ENCODE measurements around the gene TAPBPL. TPM values are rescaled to one million over a fixed set of nuclear protein-coding genes. Genes with fewer than 3 reads are reported as not detected.

TAPBPL gene, protein sequence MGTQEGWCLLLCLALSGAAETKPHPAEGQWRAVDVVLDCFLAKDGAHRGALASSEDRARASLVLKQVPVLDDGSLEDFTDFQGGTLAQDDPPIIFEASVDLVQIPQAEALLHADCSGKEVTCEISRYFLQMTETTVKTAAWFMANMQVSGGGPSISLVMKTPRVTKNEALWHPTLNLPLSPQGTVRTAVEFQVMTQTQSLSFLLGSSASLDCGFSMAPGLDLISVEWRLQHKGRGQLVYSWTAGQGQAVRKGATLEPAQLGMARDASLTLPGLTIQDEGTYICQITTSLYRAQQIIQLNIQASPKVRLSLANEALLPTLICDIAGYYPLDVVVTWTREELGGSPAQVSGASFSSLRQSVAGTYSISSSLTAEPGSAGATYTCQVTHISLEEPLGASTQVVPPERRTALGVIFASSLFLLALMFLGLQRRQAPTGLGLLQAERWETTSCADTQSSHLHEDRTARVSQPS
- total RNA-seq = 31.9 and 33.0 TPM in 2 replicates

DNA sequence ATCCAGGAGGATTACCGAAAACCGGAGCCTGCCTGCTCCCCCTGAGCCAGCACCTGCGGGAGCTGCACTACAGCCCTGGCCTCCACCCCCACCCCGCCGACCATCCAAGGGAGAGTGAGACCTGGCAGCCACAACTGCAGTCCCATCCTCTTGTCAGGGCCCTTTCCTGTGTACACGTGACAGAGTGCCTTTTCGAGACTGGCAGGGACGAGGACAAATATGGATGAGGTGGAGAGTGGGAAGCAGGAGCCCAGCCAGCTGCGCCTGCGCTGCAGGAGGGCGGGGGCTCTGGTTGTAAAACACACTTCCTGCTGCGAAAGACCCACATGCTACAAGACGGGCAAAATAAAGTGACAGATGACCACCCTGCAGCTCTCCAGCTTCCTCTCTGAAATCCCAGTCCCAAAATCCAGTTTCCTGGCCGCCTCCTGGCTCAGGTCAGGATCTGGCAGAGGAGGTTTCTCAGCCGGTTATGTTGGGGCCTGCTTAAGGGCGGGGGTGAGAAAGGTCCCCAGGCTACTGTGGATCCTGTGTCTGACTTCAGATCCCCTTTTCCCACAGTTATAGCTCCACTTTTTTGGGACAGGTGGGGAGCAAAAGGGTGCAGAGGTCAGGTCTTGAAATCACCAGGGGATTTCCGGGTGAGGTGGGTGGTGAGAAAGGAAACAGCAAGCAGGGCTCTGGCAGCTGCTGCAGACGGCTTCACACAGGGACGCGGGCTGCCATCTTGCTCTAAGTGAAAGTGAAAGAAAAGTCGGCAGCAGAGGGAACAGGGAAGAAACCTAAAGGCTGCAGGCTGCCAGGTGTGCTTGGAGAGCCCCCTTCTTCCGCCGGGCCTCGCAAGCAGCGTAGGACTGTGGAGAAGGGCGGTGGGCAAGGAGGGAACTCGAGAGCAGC lies at the start of gene TAPBPL:
Gene TAPBPL (plus strand): TSS at position 695 of the 897 bp plus-strand sequence. CDS start 207 bp downstream, outside the sequence.
- peaks cover 66% of the 10 kb centered on the region for H3K36me3 Mint-ChIP-seq (ENCODE audit: low read depth)
- peak; percentile 94 for DNase-seq
- H3K27ac Mint-ChIP-seq = peak within 1 kb of the TSS; percentile 97
- intact Hi-C loops (cut with micrococcal nuclease) = loop anchor here (1.0 to 5.0 kb wide), 4 partner anchors 7 to 501 kb away; partner anchors contain the start of genes CD27 and PTPN6
- no peaks in the 10 kb centered on the region for H3K9me3 Mint-ChIP-seq
- H3K4me1 Mint-ChIP-seq = peaks cover 66% of the 10 kb centered on the region
- no peaks in the 10 kb centered on the region for H3K27me3 Mint-ChIP-seq
- H3K4me3 Mint-ChIP-seq = peak within 1 kb of the TSS; percentile 97

DNA sequence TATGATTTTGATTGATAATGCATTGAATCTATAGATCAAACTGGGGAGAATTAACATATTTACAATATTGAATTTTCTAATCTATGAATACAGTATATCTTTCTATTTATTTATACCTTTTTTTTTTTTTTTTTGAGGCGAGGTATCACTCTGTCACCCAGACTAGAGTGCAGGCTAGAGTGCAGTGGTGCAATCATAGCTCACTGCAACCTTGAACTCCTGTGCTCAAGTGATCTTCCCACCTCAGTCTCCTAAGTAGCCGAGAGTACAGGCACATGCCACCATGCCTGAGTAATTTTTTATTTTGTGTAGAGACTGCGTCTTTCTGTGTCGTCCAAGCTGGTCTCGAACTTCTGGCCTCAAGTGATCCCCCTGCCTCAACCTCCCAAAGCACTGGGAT lies 47.5 kb upstream of the TAPBPL start:
- no peak overlapping the region for H3K4me3 Mint-ChIP-seq
- no peaks in the 10 kb centered on the region for H3K9me3 Mint-ChIP-seq
- H3K4me1 Mint-ChIP-seq = no peaks in the 10 kb centered on the region
- no peak overlapping the region for H3K27ac Mint-ChIP-seq
- DNase-seq = no peak
- H3K27me3 Mint-ChIP-seq = peaks cover 16% of the 10 kb centered on the region
- H3K36me3 Mint-ChIP-seq (ENCODE audit: low read depth) = no peaks in the 10 kb centered on the region
- intact Hi-C loops (cut with micrococcal nuclease) = no loop called here

DNA sequence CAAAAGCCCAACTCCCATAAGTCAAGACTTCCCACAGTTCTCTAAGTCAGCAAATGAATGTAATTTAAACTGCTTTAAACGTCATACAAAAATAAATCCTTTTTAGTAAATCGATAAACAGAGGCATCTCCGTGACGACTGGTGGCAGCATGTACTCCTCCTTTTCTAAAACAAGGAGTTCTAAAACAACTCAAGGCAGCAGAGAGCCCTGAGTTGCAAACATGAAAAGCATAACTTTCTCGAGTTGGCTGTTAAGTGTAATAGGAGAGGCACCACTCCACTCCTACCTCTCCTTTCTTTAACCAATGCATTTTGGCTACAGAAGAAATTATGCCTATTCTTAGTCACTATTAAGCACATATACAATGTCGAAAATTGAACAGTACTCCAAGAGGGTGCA lies 45.9 kb upstream of the TAPBPL start:
- no peaks in the 10 kb centered on the region for H3K9me3 Mint-ChIP-seq
- intact Hi-C loops (cut with micrococcal nuclease) = no loop called here
- peaks cover 17% of the 10 kb centered on the region for H3K27me3 Mint-ChIP-seq
- H3K36me3 Mint-ChIP-seq (ENCODE audit: low read depth) = no peaks in the 10 kb centered on the region
- H3K4me3 Mint-ChIP-seq = no peak overlapping the region
- no peak overlapping the region for H3K27ac Mint-ChIP-seq
- no peak for DNase-seq
- H3K4me1 Mint-ChIP-seq = no peaks in the 10 kb centered on the region

DNA sequence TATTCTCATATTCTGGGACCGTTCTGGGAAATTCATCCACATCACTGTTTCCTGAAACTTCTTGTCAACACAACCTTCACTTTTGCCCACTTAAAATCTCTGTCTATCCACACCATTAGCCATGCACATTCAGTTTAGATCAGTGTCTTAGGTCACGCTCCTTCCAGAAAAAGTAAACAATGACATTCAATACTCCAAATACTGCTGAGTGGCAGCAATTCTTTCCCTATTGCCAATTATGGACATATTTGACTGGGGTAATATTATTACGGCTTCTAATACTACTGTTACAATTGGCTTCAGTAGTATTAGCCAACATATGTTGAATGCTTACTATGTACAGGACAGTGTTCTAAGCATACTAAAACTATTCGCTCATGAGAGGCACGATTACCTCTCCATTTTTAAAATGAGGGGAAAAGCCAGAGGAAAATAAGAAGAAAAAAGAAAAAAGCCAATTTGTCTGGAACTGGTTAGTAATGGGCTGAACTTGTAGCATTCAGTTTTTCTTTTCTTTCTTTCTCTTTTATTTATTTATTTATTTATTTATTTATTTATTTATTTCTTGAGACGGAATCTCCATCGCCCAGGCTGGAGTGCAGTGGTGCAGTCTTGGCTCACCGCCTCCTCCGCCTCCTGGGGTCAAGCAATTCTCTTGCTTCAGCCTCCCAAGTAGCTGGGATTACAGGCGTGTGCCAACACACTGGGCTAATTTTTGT lies 44.4 kb upstream of the TAPBPL start:
- Mint-ChIP-seq H3K4me3 (no peak overlapping the region), H3K9me3 (no peaks in the 10 kb centered on the region), H3K27ac (no peak overlapping the region), H3K36me3 (ENCODE audit: low read depth) (no peaks in the 10 kb centered on the region), H3K27me3 (peaks cover 19% of the 10 kb centered on the region), H3K4me1 (no peaks in the 10 kb centered on the region)
- intact Hi-C loops (cut with micrococcal nuclease) = no loop called here
- no peak for DNase-seq

DNA sequence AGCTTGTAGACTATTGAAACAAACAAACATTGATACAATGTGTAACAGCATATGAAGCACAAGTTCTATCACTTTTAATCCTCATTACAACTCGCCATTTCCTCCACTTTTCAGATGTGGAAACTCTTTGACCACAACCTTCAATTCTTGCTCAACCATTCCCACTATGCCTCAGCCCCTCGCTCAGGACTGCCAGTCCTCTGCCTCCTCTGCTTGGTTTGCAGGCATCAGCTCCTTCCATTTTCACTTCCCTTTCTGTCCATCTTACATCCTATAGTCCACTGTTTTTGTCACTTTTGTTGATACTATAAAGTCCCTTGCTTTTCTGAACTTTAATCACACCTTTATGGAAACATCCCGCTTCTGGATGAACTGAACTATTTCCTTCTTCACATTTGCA lies 35.2 kb upstream of the TAPBPL start:
- no peak for DNase-seq
- Mint-ChIP-seq H3K4me3 (no peak overlapping the region), H3K4me1 (peaks cover 18% of the 10 kb centered on the region), H3K9me3 (peaks cover 4% of the 10 kb centered on the region), H3K27me3 (peaks cover 2% of the 10 kb centered on the region), H3K36me3 (ENCODE audit: low read depth) (no peaks in the 10 kb centered on the region), H3K27ac (peak overlapping the region; percentile 31)
- intact Hi-C loops (cut with micrococcal nuclease) = no loop called here

DNA sequence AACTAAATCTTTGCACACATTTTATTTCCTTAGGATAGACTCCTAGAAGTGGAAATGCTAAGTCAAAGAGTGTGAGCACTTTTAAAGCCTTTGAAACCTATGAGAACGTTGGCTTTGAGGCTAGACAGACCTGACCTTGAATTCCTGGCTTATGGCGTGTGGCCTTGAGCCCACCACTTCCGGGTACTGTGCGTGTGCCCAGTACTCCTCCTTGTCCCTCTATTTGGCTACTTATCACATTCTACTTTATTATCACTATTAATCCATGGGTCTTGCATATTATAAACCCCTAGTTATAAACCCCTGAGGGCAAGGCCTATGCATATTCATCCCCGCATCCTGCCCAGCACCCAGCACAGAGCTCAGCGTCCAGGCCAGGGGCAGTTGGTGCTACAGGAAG lies 33.0 kb upstream of the TAPBPL start:
- intact Hi-C loops (cut with micrococcal nuclease) = no loop called here
- Mint-ChIP-seq H3K9me3 (peaks cover 4% of the 10 kb centered on the region), H3K4me1 (peaks cover 24% of the 10 kb centered on the region), H3K36me3 (ENCODE audit: low read depth) (no peaks in the 10 kb centered on the region), H3K27me3 (no peaks in the 10 kb centered on the region), H3K27ac (no peak overlapping the region), H3K4me3 (no peak overlapping the region)
- DNase-seq = no peak

DNA sequence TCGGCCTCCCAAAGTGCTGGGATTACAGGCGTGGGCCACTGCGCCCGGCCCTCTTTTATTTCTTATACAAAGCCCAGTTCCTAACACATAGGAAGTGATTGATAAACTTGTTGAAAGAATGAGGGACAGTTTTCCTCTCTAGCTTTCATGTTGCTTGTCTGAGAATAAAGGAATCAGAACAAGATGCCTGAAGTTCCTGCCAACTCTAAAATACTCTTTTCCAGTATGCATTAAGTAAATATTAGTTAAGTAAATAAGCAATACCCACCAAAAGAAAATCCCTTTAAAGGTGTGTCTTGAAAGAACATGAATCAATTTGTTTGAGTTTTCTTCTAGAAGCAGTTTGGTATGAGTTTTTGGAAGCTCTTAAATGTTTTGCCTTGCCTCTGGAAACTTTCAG lies 31.5 kb upstream of the TAPBPL start:
- H3K4me3 Mint-ChIP-seq = no peak overlapping the region
- peaks cover 4% of the 10 kb centered on the region for H3K9me3 Mint-ChIP-seq
- no peak for DNase-seq
- H3K27me3 Mint-ChIP-seq = no peaks in the 10 kb centered on the region
- intact Hi-C loops (cut with micrococcal nuclease) = no loop called here
- H3K4me1 Mint-ChIP-seq = peaks cover 25% of the 10 kb centered on the region
- no peak overlapping the region for H3K27ac Mint-ChIP-seq
- no peaks in the 10 kb centered on the region for H3K36me3 Mint-ChIP-seq (ENCODE audit: low read depth)

DNA sequence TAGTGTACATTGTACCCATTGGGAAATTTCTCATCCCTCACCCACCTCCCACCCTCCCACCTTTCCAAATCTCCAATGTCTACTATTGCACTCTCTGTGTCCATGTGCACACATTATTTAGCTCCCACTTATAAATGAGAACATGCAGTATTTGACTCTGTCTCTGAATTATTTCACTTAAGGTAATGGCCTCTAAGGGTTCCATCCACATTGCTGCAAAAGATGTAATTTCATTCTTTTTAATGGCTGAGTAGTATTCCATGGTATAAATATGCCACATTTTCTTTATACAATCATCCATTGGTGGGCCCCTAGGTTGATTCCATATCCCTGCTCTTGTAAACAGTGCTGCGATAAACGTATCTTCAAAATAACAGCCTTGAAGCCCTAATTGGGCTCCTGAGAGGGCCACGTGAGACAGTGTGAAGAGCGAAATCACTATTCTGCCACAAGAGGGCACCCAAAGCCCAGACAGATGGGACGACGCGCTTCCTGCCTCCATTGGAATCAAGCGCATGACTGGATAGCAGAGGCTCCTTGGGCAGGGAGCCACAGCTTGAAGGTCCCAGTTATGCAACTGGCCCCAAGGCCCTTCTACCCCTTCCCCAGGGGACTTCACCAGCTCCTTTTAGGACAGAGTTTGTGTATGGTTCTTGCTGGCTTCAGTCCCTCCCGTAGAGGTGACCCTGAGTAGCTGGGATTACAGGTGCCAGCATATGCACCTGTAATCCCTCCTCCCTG lies 28.4 kb upstream of the TAPBPL start:
- Mint-ChIP-seq H3K9me3 (no peaks in the 10 kb centered on the region), H3K4me1 (peaks cover 40% of the 10 kb centered on the region), H3K36me3 (ENCODE audit: low read depth) (no peaks in the 10 kb centered on the region), H3K4me3 (peak overlapping the region; percentile 17), H3K27ac (peak overlapping the region; percentile 84), H3K27me3 (no peaks in the 10 kb centered on the region)
- intact Hi-C loops (cut with micrococcal nuclease) = loop anchor here (1.0 kb wide), 6 partner anchors 42 to 133 kb away; partner anchors contain the start of genes GAPDH, IFFO1, MRPL51 and VAMP1
- peak; percentile 93 for DNase-seq

DNA sequence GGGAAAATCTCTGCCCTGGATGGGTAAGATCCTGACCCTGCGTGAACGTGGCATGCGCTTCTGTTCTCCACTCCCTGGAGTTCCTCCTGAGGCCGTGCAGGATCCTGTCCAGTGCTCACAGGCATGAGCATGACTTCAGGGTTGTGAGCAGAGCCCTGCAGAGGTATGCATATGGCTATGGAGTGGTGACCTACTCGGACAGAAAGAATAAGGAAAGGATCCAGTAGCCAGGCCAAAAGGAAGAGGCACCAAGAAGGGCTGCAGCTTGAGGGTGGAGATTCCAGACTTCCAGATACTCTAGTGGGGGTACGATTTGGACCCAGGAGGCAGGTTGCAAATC lies 27.9 kb upstream of the TAPBPL start:
- intact Hi-C loops (cut with micrococcal nuclease) = no loop called here
- Mint-ChIP-seq H3K4me1 (peaks cover 38% of the 10 kb centered on the region), H3K36me3 (ENCODE audit: low read depth) (no peaks in the 10 kb centered on the region), H3K9me3 (no peaks in the 10 kb centered on the region), H3K27ac (peak overlapping the region; percentile 84), H3K4me3 (peak overlapping the region; percentile 17), H3K27me3 (no peaks in the 10 kb centered on the region)
- DNase-seq = no peak

DNA sequence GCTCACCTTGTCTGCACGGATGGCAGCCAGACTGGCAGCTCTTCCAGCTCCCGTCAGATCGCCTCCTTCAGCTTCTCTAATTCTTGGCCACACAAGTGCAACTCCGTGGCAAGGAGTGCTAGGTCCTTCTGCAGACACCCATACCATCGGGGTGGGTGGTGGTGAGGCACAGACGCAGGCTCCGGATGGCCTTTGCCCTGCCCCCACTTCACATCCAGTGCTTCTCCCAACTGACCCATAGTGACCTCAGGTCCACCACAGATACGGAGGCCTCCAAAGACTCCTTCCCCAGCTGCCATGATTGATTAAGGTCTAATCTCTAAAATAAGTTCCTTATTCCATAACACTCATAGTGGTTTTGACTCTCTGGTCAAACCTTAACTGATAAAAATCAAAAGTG lies 27.0 kb upstream of the TAPBPL start:
- peak overlapping the region; percentile 84 for H3K27ac Mint-ChIP-seq
- DNase-seq = peak; percentile 58
- H3K4me1 Mint-ChIP-seq = peaks cover 40% of the 10 kb centered on the region
- intact Hi-C loops (cut with micrococcal nuclease) = loop anchor here (5.0 kb wide), 1 partner anchor 88 kb away; no protein-coding TSS in a partner anchor
- H3K4me3 Mint-ChIP-seq = no peak overlapping the region
- no peaks in the 10 kb centered on the region for H3K27me3 Mint-ChIP-seq
- H3K9me3 Mint-ChIP-seq = no peaks in the 10 kb centered on the region
- no peaks in the 10 kb centered on the region for H3K36me3 Mint-ChIP-seq (ENCODE audit: low read depth)

DNA sequence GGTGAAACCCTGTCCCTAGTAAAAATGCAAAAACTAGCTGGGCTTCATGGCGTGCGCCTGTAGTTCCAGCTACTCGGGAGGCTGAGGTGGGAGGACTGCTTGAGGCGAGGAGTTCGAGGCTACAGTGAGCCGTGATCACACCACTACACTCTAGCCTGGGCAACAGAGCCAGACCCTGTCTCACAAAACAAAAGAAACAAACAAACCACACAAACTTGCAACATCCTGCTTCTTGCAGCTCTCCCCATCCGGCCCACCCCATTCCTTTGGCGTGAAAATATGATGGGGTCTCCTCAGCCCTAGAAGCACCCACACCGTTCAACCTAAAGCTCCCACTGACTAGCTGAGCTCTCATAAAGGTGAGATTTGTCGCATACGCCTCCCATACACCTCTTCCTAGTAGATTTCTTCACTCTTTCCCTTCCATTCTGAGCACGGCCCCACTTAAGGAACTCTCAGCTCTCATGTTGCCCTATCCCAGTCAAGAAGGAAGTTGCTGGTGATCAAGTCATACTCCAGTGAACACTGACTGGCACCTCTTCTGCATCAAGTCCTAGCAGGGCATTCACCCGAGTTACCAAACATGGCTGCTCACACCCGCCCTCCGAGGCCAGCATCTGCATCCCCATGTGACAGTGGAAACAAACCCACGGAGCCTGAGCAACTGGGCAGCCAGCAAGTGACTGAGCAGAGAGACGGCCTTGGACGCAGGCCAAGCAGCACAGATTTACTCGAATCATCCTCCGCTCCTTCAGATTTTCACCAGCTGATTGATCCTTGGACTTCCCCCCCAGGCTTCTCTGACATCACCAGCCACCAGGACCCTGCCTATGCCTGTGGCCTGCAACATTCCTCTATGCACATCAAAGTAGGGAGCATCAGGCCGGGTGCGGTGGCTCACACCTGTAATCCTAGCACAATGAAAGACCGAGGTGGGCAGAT lies 26.0 kb upstream of the TAPBPL start:
- DNase-seq = peak; percentile 68
- H3K4me1 Mint-ChIP-seq = peaks cover 50% of the 10 kb centered on the region

More for the DNA sequence above, 26.0 kb upstream of the TAPBPL start:
- H3K9me3 Mint-ChIP-seq = no peaks in the 10 kb centered on the region
- peak overlapping the region; percentile 100 for H3K27ac Mint-ChIP-seq
- no peaks in the 10 kb centered on the region for H3K27me3 Mint-ChIP-seq
- intact Hi-C loops (cut with micrococcal nuclease) = loop anchor here (5.0 kb wide), 1 partner anchor 89 kb away; no protein-coding TSS in a partner anchor
- H3K4me3 Mint-ChIP-seq = peak overlapping the region; percentile 89
- H3K36me3 Mint-ChIP-seq (ENCODE audit: low read depth) = no peaks in the 10 kb centered on the region
